Type B pancreatic cell (in vitro differentiated cells): Measurements from ENCODE around the gene P3H3. TPM values are rescaled to one million over a fixed set of nuclear protein-coding genes. Genes with fewer than 3 reads are reported as not detected.

Source experiments
- DNase-seq: peaks from one replicate; pipeline ENCODE4 v3.0.0; 2021; ENCODE audit warnings: mixed read lengths; ENCODE audit not compliant: unreplicated experiment; ENCODE audit errors: extremely low spot score
- H3K27ac Mint-ChIP-seq: 2 replicates; pipeline ENCODE4 v1.8.0; 2021; ENCODE audit warnings: mild to moderate bottlenecking, mixed read lengths
- H3K27me3 Mint-ChIP-seq: 2 replicates; pipeline ENCODE4 v1.8.0; 2021; ENCODE audit warnings: mixed read lengths
- H3K36me3 Mint-ChIP-seq: 2 replicates; pipeline ENCODE4 v1.8.0; 2021; ENCODE audit warnings: mixed read lengths
- H3K4me1 Mint-ChIP-seq: one replicate; pipeline ENCODE4 v1.8.0; 2021; ENCODE audit warnings: mixed read lengths; ENCODE audit not compliant: unreplicated experiment
- H3K4me3 Mint-ChIP-seq: 2 replicates; pipeline ENCODE4 v1.8.0; 2021; ENCODE audit warnings: mild to moderate bottlenecking, mixed read lengths
- H3K9me3 Mint-ChIP-seq: 2 replicates; pipeline ENCODE4 v1.8.0; 2021; ENCODE audit warnings: mixed read lengths
- long read RNA-seq: library from polyadenylated mRNA; unstranded; transcript quantifications from one replicate; pipeline ENCODE4 v2.0.0, GENCODE V29; 2020
- total RNA-seq: library from RNA; stranded (reverse); gene quantifications from 2 replicates; pipeline ENCODE4 v1.2.1, GENCODE V29; 2021; ENCODE audit warnings: low replicate concordance
- TF ChIP-seq, protein P1 (sequence below): fragments of 200-600 bp; sonication (generic); conservative IDR thresholded peaks from 2 replicates; pipeline ENCODE4 v1.5.0; 2021; ENCODE audit warnings: antibody characterized with exemption, mild to moderate bottlenecking

The P3H3 gene
- total RNA-seq = 40.7 and 66.0 TPM in 2 replicates
- long read RNA-seq, partial matches to known transcripts = 7 of 13 reads
- long read RNA-seq, other reads (novel, unspliced or antisense) = 2 of 13 reads

DNA sequence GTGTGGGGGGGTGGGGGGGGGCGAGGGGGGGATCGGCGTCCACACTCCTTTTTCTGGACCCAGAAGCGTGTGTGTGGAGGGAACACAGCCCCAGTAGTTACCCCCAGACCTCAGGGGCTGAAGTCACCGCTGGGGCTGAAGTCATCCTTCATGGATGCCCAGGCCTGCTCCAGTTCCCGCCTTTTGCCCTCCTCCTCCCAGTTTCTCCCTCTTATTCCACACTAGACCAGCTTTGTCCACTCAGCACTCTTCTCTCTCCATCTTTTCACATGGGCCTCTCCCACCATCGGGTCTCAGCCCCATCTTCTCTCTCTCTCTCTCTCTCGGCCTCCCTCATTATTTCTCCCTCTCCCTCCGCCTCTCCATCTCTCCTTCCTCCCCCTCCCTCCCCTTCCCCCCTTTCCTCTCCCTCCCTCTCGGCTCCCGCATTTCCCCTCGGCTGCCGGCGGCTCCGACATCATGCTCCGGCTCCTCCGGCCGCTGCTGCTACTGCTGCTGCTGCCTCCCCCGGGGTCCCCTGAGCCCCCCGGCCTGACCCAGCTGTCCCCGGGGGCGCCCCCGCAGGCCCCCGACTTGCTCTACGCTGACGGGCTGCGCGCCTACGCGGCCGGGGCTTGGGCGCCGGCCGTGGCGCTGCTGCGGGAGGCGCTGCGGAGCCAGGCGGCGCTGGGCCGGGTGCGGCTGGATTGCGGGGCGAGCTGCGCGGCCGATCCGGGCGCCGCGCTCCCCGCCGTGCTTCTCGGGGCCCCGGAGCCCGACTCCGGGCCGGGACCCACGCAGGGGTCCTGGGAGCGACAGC is at the start of gene P3H3:
TSS of gene P3H3 (plus strand) at position 426 of the 799 bp plus-strand sequence. CDS start at position 460, 34 bp downstream.
- no peaks in the 10 kb centered on the region for H3K9me3 Mint-ChIP-seq
- peaks cover 13% of the 10 kb centered on the region for H3K36me3 Mint-ChIP-seq
- peak within 1 kb of the TSS; percentile 98 for H3K4me3 Mint-ChIP-seq
- H3K27me3 Mint-ChIP-seq = peaks cover 33% of the 10 kb centered on the region
- TF ChIP-seq, protein P1, sequence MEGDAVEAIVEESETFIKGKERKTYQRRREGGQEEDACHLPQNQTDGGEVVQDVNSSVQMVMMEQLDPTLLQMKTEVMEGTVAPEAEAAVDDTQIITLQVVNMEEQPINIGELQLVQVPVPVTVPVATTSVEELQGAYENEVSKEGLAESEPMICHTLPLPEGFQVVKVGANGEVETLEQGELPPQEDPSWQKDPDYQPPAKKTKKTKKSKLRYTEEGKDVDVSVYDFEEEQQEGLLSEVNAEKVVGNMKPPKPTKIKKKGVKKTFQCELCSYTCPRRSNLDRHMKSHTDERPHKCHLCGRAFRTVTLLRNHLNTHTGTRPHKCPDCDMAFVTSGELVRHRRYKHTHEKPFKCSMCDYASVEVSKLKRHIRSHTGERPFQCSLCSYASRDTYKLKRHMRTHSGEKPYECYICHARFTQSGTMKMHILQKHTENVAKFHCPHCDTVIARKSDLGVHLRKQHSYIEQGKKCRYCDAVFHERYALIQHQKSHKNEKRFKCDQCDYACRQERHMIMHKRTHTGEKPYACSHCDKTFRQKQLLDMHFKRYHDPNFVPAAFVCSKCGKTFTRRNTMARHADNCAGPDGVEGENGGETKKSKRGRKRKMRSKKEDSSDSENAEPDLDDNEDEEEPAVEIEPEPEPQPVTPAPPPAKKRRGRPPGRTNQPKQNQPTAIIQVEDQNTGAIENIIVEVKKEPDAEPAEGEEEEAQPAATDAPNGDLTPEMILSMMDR = peak; percentile 16
- peak within 1 kb of the TSS; percentile 90 for H3K27ac Mint-ChIP-seq
- no peak for DNase-seq
- H3K4me1 Mint-ChIP-seq = peaks cover 22% of the 10 kb centered on the region

DNA sequence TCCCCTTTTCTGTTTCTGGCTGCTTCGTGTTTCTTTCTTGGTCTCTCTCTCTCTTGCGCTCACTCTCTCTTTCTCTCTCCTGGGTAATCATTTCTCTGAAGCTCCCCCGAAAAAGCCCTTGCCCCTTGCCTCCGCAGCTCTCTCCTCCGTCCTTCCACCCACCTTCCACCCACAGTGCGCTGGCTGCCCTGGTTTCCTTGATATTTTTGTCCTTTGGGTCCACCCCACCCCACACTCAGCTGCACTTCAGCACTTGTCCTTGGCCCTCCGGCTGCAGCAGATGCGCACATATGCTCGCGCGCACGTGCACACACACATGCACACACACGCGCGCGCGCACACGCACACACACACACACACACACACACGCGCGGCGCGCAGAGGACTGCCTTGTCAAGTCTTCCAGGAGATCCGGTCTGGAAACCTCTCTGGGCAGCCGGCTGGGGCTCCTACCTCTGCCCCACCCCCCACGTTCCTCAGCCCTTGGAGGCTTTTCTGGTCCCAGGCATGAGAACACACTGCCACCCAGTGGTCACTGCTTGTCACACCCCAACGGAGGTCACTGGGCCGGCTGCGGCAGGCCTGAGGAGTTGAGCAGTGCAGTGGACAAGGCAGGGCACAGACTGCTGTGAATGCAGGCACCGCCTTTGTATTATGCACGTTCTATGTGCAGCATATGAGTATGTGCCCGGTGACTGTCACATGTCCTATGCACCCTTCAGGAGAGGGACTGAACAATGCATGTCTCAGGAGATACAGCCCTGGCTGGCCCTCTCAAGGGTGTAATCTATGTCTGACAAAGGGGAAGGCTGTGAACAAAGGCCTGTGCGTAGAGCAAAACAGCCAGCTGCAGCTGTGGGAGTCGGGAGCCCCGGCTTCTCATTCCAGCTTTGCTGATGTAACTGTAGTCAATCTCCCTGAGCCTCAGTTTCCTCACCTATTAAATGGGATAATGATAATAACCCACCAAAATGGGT is 49.3 kb upstream of the P3H3 start:
- DNase-seq = peak; percentile 95
- Mint-ChIP-seq H3K27me3 (peaks cover 61% of the 10 kb centered on the region), H3K27ac (peak overlapping the region; percentile 90), H3K36me3 (peaks cover 14% of the 10 kb centered on the region), H3K4me1 (peaks cover 17% of the 10 kb centered on the region), H3K9me3 (no peaks in the 10 kb centered on the region), H3K4me3 (peak overlapping the region; percentile 93)
- TF ChIP-seq, protein P1 = peak; percentile 98

DNA sequence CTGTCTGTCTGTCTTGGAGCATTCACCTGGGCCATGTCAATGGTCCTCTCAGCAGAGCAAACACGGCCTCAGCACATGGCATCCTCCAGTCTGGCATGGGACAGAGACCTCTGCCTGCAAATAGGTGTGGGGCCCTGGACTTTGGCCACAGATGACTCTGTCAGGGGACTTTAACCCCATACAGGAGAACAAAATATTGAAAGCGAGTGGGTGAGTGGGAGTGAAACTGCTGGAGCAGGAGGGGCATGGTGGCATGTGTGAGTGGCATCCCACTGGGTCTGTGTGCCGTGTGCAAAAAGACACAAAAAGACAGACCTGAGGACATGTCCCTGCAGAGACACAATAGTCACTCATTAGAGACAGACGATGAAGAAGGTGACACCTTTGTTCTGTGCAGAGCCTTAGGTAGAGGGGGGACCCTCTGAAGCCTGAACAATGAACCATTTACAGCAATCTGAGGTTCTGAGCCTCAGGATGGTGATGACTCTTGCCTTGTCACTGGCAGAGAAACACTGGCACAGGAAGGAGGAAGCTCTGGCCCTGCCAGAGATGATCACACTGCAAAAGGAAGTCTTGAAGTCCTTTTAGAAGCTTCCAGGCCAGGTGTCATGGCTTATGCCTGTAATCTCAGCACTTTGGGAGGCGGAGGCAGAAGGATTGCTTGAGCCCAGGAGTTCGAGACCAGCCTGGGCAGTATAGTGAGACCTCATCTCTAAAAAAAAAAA is 48.3 kb upstream of the P3H3 start:
- TF ChIP-seq, protein P1 = no peak
- no peaks in the 10 kb centered on the region for H3K9me3 Mint-ChIP-seq
- DNase-seq = no peak
- peaks cover 10% of the 10 kb centered on the region for H3K36me3 Mint-ChIP-seq
- peak overlapping the region; percentile 42 for H3K27ac Mint-ChIP-seq
- H3K4me3 Mint-ChIP-seq = no peak overlapping the region
- H3K27me3 Mint-ChIP-seq = peaks cover 51% of the 10 kb centered on the region
- H3K4me1 Mint-ChIP-seq = peaks cover 17% of the 10 kb centered on the region

- H3K4me3 Mint-ChIP-seq = no peak overlapping the region
- H3K9me3 Mint-ChIP-seq = no peaks in the 10 kb centered on the region
- no peak overlapping the region for H3K27ac Mint-ChIP-seq
- no peak for DNase-seq
- TF ChIP-seq, protein P1 = no peak
- peaks cover 8% of the 10 kb centered on the region for H3K36me3 Mint-ChIP-seq
- peaks cover 44% of the 10 kb centered on the region for H3K27me3 Mint-ChIP-seq
- H3K4me1 Mint-ChIP-seq = peaks cover 17% of the 10 kb centered on the region
These were observed 47.6 kb upstream of the P3H3 start for GRCh38 chr12:6780573-6780972.

- DNase-seq = no peak
- Mint-ChIP-seq H3K9me3 (no peaks in the 10 kb centered on the region), H3K27me3 (peaks cover 38% of the 10 kb centered on the region), H3K36me3 (peaks cover 4% of the 10 kb centered on the region), H3K4me1 (peaks cover 27% of the 10 kb centered on the region), H3K4me3 (no peak overlapping the region), H3K27ac (no peak overlapping the region)
- TF ChIP-seq, protein P1 = no peak
These were observed 46.1 kb upstream of the P3H3 start for GRCh38 chr12:6782119-6782518.
